GM12873 (cell line): Measurements from ENCODE around the gene PRLH.

Experiments used
- CTCF ChIP-seq: IDR thresholded peaks from 2 replicates; pipeline ENCODE4 v1.5.1; 2012; ENCODE audit warnings: low read depth, mild to moderate bottlenecking, moderate library complexity, low read length, control low read depth; ENCODE audit not compliant: insufficient read depth; ENCODE audit errors: missing control alignments

PRLH gene

GRCh38 chr2:237603049-237603717 lies 36.8 kb downstream of the PRLH start:
- TF ChIP-seq CTCF, result no peak

GRCh38 chr2:237603718-237604362 lies 37.5 kb downstream of the PRLH start:
- TF ChIP-seq CTCF, result no peak

GRCh38 chr2:237604391-237604790 lies 38.0 kb downstream of the PRLH start:
- TF ChIP-seq CTCF, result no peak

- TF ChIP-seq CTCF, result no peak
These were observed 38.6 kb downstream of the PRLH start for GRCh38 chr2:237604960-237605359.

- TF ChIP-seq CTCF, result no peak
These were observed 46.4 kb downstream of the PRLH start for GRCh38 chr2:237612527-237613357.

- TF ChIP-seq CTCF, result no peak
These were observed 47.3 kb downstream of the PRLH start for GRCh38 chr2:237613679-237614078.

- TF ChIP-seq CTCF, result peak; percentile 30
These were observed 47.9 kb downstream of the PRLH start for GRCh38 chr2:237614151-237614720.
